IMR-90 (cell line): Measurements from ENCODE around the gene PEAK3. TPM values are rescaled to one million over a fixed set of nuclear protein-coding genes. Genes with fewer than 3 reads are reported as not detected.

ENCODE experiments used
- ATAC-seq: fragments of 200-7000 bp; cut with Tn5 transposase; 2 replicates; pipeline ENCODE4 v1.9.1; 2020; ENCODE audit warnings: low read depth, mild to moderate bottlenecking, moderate library complexity
- BruUV-seq: library from RNA; stranded (reverse); fragments of 400-500 nt; replicated peaks from 2 replicates; lab custom pipeline; 2021; lab: Mats Ljungman, UMichigan
- CTCF ChIA-PET: fragments of 300-600 bp; formaldehyde crosslinking; extraction: SDS; loops from one replicate; lab custom pipeline; 2021; ENCODE audit warnings: antibody characterized with exemption; lab: Yijun Ruan, JAX
- POLR2A ChIA-PET: fragments of 300-600 bp; sonication (Branson Sonifier 250); formaldehyde crosslinking; loops from one replicate; lab custom pipeline; 2022; ENCODE audit warnings: antibody characterized with exemption; ENCODE audit not compliant: unreplicated experiment; lab: Charles Lee
- DNase-seq: peaks from one replicate; pipeline ENCODE4 v3.0.0; 2013
- H2AFZ ChIP-seq: replicated peaks from 2 replicates; pipeline ENCODE3; 2013; ENCODE audit warnings: low read length, mild to moderate bottlenecking; ENCODE audit not compliant: poor library complexity
- H2AK5ac ChIP-seq: 2 replicates; pipeline ENCODE4 v1.6.1; 2013; ENCODE audit warnings: low read depth, low read length, inconsistent platforms
- H2AK9ac ChIP-seq: replicated peaks from 2 replicates; pipeline ENCODE3; 2013; ENCODE audit warnings: mild to moderate bottlenecking, low read depth, low read length, moderate library complexity; ENCODE audit not compliant: poor library complexity
- H2BK120ac ChIP-seq: 2 replicates; pipeline ENCODE4 v1.6.1; 2013; ENCODE audit warnings: low read depth, low read length, inconsistent platforms
- H2BK15ac ChIP-seq: 3 replicates; pipeline ENCODE4 v1.6.1; 2013; ENCODE audit warnings: low read depth, low read length, inconsistent platforms
- H2BK20ac ChIP-seq: 2 replicates; pipeline ENCODE4 v1.6.1; 2013; ENCODE audit warnings: low read depth, mild to moderate bottlenecking, inconsistent platforms, low read length, moderate library complexity
- H2BK5ac ChIP-seq: 2 replicates; pipeline ENCODE4 v1.6.1; 2013; ENCODE audit warnings: mild to moderate bottlenecking, low read depth, low read length, inconsistent platforms; ENCODE audit not compliant: poor library complexity, severe bottlenecking
- H3K14ac ChIP-seq: replicated peaks from 2 replicates; pipeline ENCODE4 v1.6.1; 2013; ENCODE audit warnings: low read depth, low read length, inconsistent platforms
- H3K18ac ChIP-seq: 2 replicates; pipeline ENCODE4 v1.6.1; 2013; ENCODE audit warnings: low read depth, low read length, control low read depth
- H3K23ac ChIP-seq: 2 replicates; pipeline ENCODE4 v1.6.1; 2013; ENCODE audit warnings: low read depth, low read length, inconsistent platforms
- H3K27ac ChIP-seq: 2 replicates; pipeline ENCODE4 v1.5.1; 2013; ENCODE audit warnings: mild to moderate bottlenecking, control low read depth, low read length; ENCODE audit not compliant: insufficient read depth
- H3K27me3 ChIP-seq: 2 replicates; pipeline ENCODE4 v1.6.1; 2013; ENCODE audit warnings: low read length; ENCODE audit not compliant: control insufficient read depth, insufficient read depth
- H3K36me3 ChIP-seq: 2 replicates; pipeline ENCODE4 v1.6.1; 2013; ENCODE audit warnings: low read length, mixed read lengths; ENCODE audit not compliant: control insufficient read depth, insufficient read depth
- H3K4ac ChIP-seq: 2 replicates; pipeline ENCODE4 v1.6.1; 2013; ENCODE audit warnings: low read depth, low read length, inconsistent platforms
- H3K4me1 ChIP-seq: 2 replicates; pipeline ENCODE4 v1.6.1; 2013; ENCODE audit warnings: low read length, mixed read lengths; ENCODE audit not compliant: control insufficient read depth, insufficient read depth
- H3K4me2 ChIP-seq: 2 replicates; pipeline ENCODE4 v1.6.1; 2013; ENCODE audit warnings: low read depth, mild to moderate bottlenecking, control low read depth, low read length, moderate library complexity
- H3K4me3 ChIP-seq: 2 replicates; pipeline ENCODE4 v1.5.1; 2013; ENCODE audit warnings: low read depth, mild to moderate bottlenecking, control low read depth, low read length, moderate library complexity; ENCODE audit not compliant: insufficient read depth
- H3K56ac ChIP-seq: 2 replicates; pipeline ENCODE4 v1.6.1; 2013; ENCODE audit warnings: low read length, inconsistent platforms; ENCODE audit not compliant: insufficient read depth; ENCODE audit errors: extremely low read depth
- H3K79me1 ChIP-seq, 2 experiments: 2 replicates each; pipeline ENCODE4 v1.6.1; 2013; ENCODE audit warnings: low read length in 2 of 2, inconsistent platforms in 1 of 2, low read depth in 1 of 2
- H3K9ac ChIP-seq: 2 replicates; pipeline ENCODE4 v1.6.1; 2013; ENCODE audit warnings: low read depth, low read length, control low read depth
- H3K9me1 ChIP-seq: 2 replicates; pipeline ENCODE4 v1.6.1; 2013; ENCODE audit warnings: low read length, inconsistent platforms; ENCODE audit not compliant: insufficient read depth
- H3K9me3 ChIP-seq: 2 replicates; pipeline ENCODE4 v1.6.1; 2013; ENCODE audit warnings: low read length; ENCODE audit not compliant: control insufficient read depth, insufficient read depth
- H4K20me1 ChIP-seq: 2 replicates; pipeline ENCODE4 v1.6.1; 2013; ENCODE audit warnings: low read length, inconsistent platforms; ENCODE audit not compliant: insufficient read depth
- H4K5ac ChIP-seq: 2 replicates; pipeline ENCODE4 v1.6.1; 2013; ENCODE audit warnings: mild to moderate bottlenecking, low read depth, low read length, control low read depth
- H4K8ac ChIP-seq, 2 experiments: 2 replicates each; pipeline ENCODE4 v1.6.1; 2013; ENCODE audit warnings: low read depth in 2 of 2, low read length in 2 of 2, control low read depth in 1 of 2, inconsistent platforms in 1 of 2
- H4K91ac ChIP-seq: 2 replicates; pipeline ENCODE4 v1.6.1; 2013; ENCODE audit warnings: low read depth, low read length, inconsistent platforms; ENCODE audit not compliant: insufficient read depth
- CEBPB ChIP-seq: IDR thresholded peaks from 2 replicates; pipeline ENCODE4 v1.6.1; 2012; ENCODE audit warnings: low read depth, low read length, improper control_type of control experiment
- CHD1 ChIP-seq: IDR thresholded peaks from 2 replicates; pipeline ENCODE4 v1.6.1; 2012; ENCODE audit warnings: low read depth, low read length, improper control_type of control experiment
- FOS ChIP-seq: fragments of 150-350 bp; IDR thresholded peaks from 2 replicates; pipeline ENCODE4 v1.6.1; 2016; ENCODE audit warnings: low read depth, low read length
- MAFK ChIP-seq: IDR thresholded peaks from 2 replicates; pipeline ENCODE4 v1.6.1; 2012; ENCODE audit warnings: low read depth, low read length, improper control_type of control experiment
- MAZ ChIP-seq: IDR thresholded peaks from 2 replicates; pipeline ENCODE4 v1.6.1; 2012; ENCODE audit warnings: low read depth, mild to moderate bottlenecking, low read length, improper control_type of control experiment, moderate library complexity, borderline replicate concordance
- POLR2A ChIP-seq: IDR thresholded peaks from 2 replicates; pipeline ENCODE4 v1.6.1; 2012; ENCODE audit warnings: mild to moderate bottlenecking, low read depth, low read length
- RAD21 ChIP-seq: IDR thresholded peaks from 2 replicates; pipeline ENCODE4 v1.6.1; 2012; ENCODE audit warnings: low read length, improper control_type of control experiment
- SMC3 ChIP-seq: fragments of 150-350 bp; IDR thresholded peaks from 2 replicates; pipeline ENCODE4 v1.6.1; 2016; ENCODE audit warnings: low read depth, mild to moderate bottlenecking, antibody characterized with exemption, low read length, moderate library complexity
- USF2 ChIP-seq: fragments of 150-350 bp; IDR thresholded peaks from 2 replicates; pipeline ENCODE4 v1.6.1; 2017; ENCODE audit warnings: mild to moderate bottlenecking, antibody characterized with exemption, low read length, low read depth
- WGBS, 2 experiments: methylation state at CpG; one replicate each; pipeline versions ENCODE4 v1.1.5 to v1.1.7; 2013; ENCODE audit warnings: missing lambda C conversion rate in 2 of 2; ENCODE audit not compliant: insufficient read length in 1 of 2; ENCODE audit errors: extremely low coverage in 2 of 2; 5-methylcytosine and 5-hydroxymethylcytosine counted together
- dilution Hi-C: fragments of 300-500 bp; cut with HindIII; formaldehyde crosslinking; loops from one replicate; pipeline ENCODE4 v1.14.3; 2018; ENCODE audit warnings: low sequenced_read_pairs; ENCODE audit not compliant: unreplicated experiment
- in situ Hi-C: fragments of 300-500 bp; cut with MboI; formaldehyde crosslinking; loops from 3 replicates; pipeline ENCODE4 v1.14.3; 2019; ENCODE audit warnings: low sequenced_read_pairs, inconsistent platforms, mixed read lengths
- intact Hi-C: fragments of 100-400 bp; cut with micrococcal nuclease; formaldehyde crosslinking; loops from 2 replicates; pipeline ENCODE4 v1.10.0; 2022
- polyA plus RNA-seq, 3 experiments: library from polyadenylated mRNA; depleted of rRNA; stranded (reverse); fragments of >200 nt; gene quantifications; 2 replicates each; pipeline ENCODE4 v1.2.3, GENCODE V29; 2012; ENCODE audit warnings: low replicate concordance in 1 of 3
- total RNA-seq: library from RNA; depleted of rRNA; stranded (reverse); fragments of >200 nt; gene quantifications from 2 replicates; pipeline ENCODE4 v1.2.3, GENCODE V29; 2012

The PEAK3 gene
- total and polyA plus RNA-seq, 2 of the 4 experiments (the other 2 are of a cell fraction) = under 0.01 to 0.09 TPM

GRCh38 chr19:2234996-2235380 is 47.0 kb downstream of the PEAK3 start:
- Histone ChIP-seq H2AFZ (no peak overlapping the region), H2BK120ac (no peak overlapping the region), H3K23ac (peak overlapping the region; percentile 87), H4K5ac (no peak overlapping the region), H3K27ac (peak overlapping the region; percentile 73; the same call in 1 of the 2 replicates), H3K9ac (peak overlapping the region; percentile 75), H4K91ac (peak overlapping the region; percentile 24), H2AK9ac (peak overlapping the region; percentile 90), H3K18ac (no peak overlapping the region), H3K56ac (no peak overlapping the region), H2AK5ac (peak overlapping the region; percentile 86), H3K9me1 (peaks cover 6% of the 10 kb centered on the region), H4K20me1 (peaks cover 40% of the 10 kb centered on the region), H3K4ac (peak overlapping the region; percentile 78), H4K8ac (peak overlapping the region; percentile 55 to 60; a peak in 1 of 4 replicates), H2BK5ac (no peak overlapping the region), H3K14ac (peak overlapping the region; percentile 68), H3K4me2 (peak overlapping the region; percentile 96), H3K79me1 (peaks cover 0 to 60% of the 10 kb centered on the region in 2 experiments; a peak in 3 of 4 replicates), H2BK15ac (no peak overlapping the region), H2BK20ac (no peak overlapping the region), H3K4me3 (peak overlapping the region; percentile 67), H3K36me3 (peaks cover 33% of the 10 kb centered on the region), H3K9me3 (no peaks in the 10 kb centered on the region), H3K27me3 (no peaks in the 10 kb centered on the region), H3K4me1 (peaks cover 12% of the 10 kb centered on the region)
- DNase-seq = no peak
- no CpG with 5 or more reads among the region's 6 CpGs for WGBS, 2 experiments
- POLR2A ChIA-PET = no interaction called here
- ATAC-seq = no peak
- dilution Hi-C loops (no loop called here), intact Hi-C loops (loop anchor here (1.0 to 5.0 kb wide), 2 partner anchors 49 to 377 kb away; no protein-coding TSS in a partner anchor), in situ Hi-C loops (no loop called here)
- no TSS peak for BruUV-seq
- TF ChIP-seq POLR2A = no peak
- TF ChIP-seq RAD21 = no peak
- no peak for TF ChIP-seq CHD1
- TF ChIP-seq CEBPB = no peak
- no peak for TF ChIP-seq USF2
- no peak for TF ChIP-seq MAFK
- no peak for TF ChIP-seq FOS
- no peak for TF ChIP-seq MAZ
- TF ChIP-seq SMC3 = no peak
- CTCF ChIA-PET = interaction anchor here (1.0 kb wide), 1 partner anchor 83 kb away, joined by 4 read pairs; the partner anchor contains the start of gene AP3D1
